Measurements from ENCODE around the gene FAM227B.

- TF ChIP-seq FOXM1 (IDR thresholded peaks at IDR 0.05; ENCODE audit: borderline replicate concordance, low read depth): no peak
- TF ChIP-seq CEBPB (IDR thresholded peaks at IDR 0.05): no peak
- no peak for TF ChIP-seq YY1 (IDR thresholded peaks at IDR 0.05; ENCODE audit: low read depth)
- TF ChIP-seq EP300 (IDR thresholded peaks at IDR 0.05; ENCODE audit: borderline replicate concordance): no peak
- TF ChIP-seq REST (IDR thresholded peaks at IDR 0.05; ENCODE audit: low read depth): no peak
Measured at GRCh38 chr15:49313650-49314049, 307.0 kb downstream of the FAM227B start.
